Raji (cell line): ENCODE results near the gene NSD2.

Source experiments
- POLR2A ChIP-seq: IDR thresholded peaks from 2 replicates; pipeline ENCODE4 v1.6.1; 2011; ENCODE audit warnings: low read depth, low read length, control low read depth; ENCODE audit not compliant: insufficient read depth

NSD2 gene

GRCh38 chr4:1986578-1987210, 115.5 kb downstream of the NSD2 start:
- TF ChIP-seq POLR2A, result no peak

- no peak for TF ChIP-seq POLR2A
These were observed 116.1 kb downstream of the NSD2 start for GRCh38 chr4:1987296-1987695.

- no peak for TF ChIP-seq POLR2A
These were observed 116.6 kb downstream of the NSD2 start for GRCh38 chr4:1987721-1988326.

- no peak for TF ChIP-seq POLR2A
These were observed 117.1 kb downstream of the NSD2 start for GRCh38 chr4:1988327-1988724.

- no peak for TF ChIP-seq POLR2A
These were observed 118.5 kb downstream of the NSD2 start for GRCh38 chr4:1989533-1990347.

GRCh38 chr4:1990348-1990645, 119.1 kb downstream of the NSD2 start:
- no peak for TF ChIP-seq POLR2A

- no peak for TF ChIP-seq POLR2A
These were observed 119.5 kb downstream of the NSD2 start for GRCh38 chr4:1990676-1991075.

- TF ChIP-seq POLR2A, result no peak
These were observed 119.9 kb downstream of the NSD2 start for GRCh38 chr4:1991087-1991486.

- TF ChIP-seq POLR2A, result no peak
These were observed 120.6 kb downstream of the NSD2 start for GRCh38 chr4:1991596-1992434.

- TF ChIP-seq POLR2A, result no peak
These were observed 121.4 kb downstream of the NSD2 start for GRCh38 chr4:1992468-1993168.

GRCh38 chr4:1993169-1993516, 122.0 kb downstream of the NSD2 start:
- no peak for TF ChIP-seq POLR2A

GRCh38 chr4:1994938-1995337, 123.7 kb downstream of the NSD2 start:
- no peak for TF ChIP-seq POLR2A

GRCh38 chr4:1996866-1997611, 125.8 kb downstream of the NSD2 start:
- no peak for TF ChIP-seq POLR2A

- TF ChIP-seq POLR2A, result no peak
These were observed 126.5 kb downstream of the NSD2 start for GRCh38 chr4:1997712-1998111.

GRCh38 chr4:1998296-1998695, 127.1 kb downstream of the NSD2 start:
- no peak for TF ChIP-seq POLR2A

- TF ChIP-seq POLR2A, result no peak
These were observed 135.2 kb downstream of the NSD2 start for GRCh38 chr4:2006367-2006766.
